Panc1 (cell line): Measurements from ENCODE around the gene ERMP1.

Source experiments
- POLR2AphosphoS5 ChIP-seq: IDR thresholded peaks from 2 replicates; pipeline ENCODE4 v1.6.1; 2012; ENCODE audit warnings: mild to moderate bottlenecking, low read depth, low read length, moderate library complexity
- SIN3A ChIP-seq: IDR thresholded peaks from 2 replicates; pipeline ENCODE4 v1.6.1; 2012; ENCODE audit warnings: low read depth, mild to moderate bottlenecking, low read length, moderate library complexity, borderline replicate concordance; ENCODE audit not compliant: insufficient read depth
- TCF7L2 ChIP-seq: IDR thresholded peaks from 2 replicates; pipeline ENCODE4 v1.6.1; 2011; ENCODE audit warnings: mild to moderate bottlenecking, low read depth, low read length, inconsistent platforms
- TF ChIP-seq, protein P1 (sequence below): fragments of 450-650 bp; IDR thresholded peaks from 2 replicates; pipeline ENCODE4 v1.5.1; 2017; ENCODE audit warnings: mild to moderate bottlenecking
- TF ChIP-seq, protein P2 (sequence below), 2 experiments: IDR thresholded peaks; 2 replicates each; pipeline ENCODE4 v1.6.1; 2011 to 2012; ENCODE audit warnings: low read depth in 2 of 2, control low read depth in 1 of 2, low read length in 1 of 2, mild to moderate bottlenecking in 1 of 2, moderate library complexity in 1 of 2; ENCODE audit not compliant: insufficient read depth in 1 of 2

GRCh38 chr9:5784526-5785315 lies 48.2 kb downstream of the ERMP1 start:
- TF ChIP-seq, protein P1, sequence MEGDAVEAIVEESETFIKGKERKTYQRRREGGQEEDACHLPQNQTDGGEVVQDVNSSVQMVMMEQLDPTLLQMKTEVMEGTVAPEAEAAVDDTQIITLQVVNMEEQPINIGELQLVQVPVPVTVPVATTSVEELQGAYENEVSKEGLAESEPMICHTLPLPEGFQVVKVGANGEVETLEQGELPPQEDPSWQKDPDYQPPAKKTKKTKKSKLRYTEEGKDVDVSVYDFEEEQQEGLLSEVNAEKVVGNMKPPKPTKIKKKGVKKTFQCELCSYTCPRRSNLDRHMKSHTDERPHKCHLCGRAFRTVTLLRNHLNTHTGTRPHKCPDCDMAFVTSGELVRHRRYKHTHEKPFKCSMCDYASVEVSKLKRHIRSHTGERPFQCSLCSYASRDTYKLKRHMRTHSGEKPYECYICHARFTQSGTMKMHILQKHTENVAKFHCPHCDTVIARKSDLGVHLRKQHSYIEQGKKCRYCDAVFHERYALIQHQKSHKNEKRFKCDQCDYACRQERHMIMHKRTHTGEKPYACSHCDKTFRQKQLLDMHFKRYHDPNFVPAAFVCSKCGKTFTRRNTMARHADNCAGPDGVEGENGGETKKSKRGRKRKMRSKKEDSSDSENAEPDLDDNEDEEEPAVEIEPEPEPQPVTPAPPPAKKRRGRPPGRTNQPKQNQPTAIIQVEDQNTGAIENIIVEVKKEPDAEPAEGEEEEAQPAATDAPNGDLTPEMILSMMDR = no peak
- TF ChIP-seq POLR2AphosphoS5 (no peak), SIN3A (no peak), TCF7L2 (no peak)
- TF ChIP-seq, protein P2, sequence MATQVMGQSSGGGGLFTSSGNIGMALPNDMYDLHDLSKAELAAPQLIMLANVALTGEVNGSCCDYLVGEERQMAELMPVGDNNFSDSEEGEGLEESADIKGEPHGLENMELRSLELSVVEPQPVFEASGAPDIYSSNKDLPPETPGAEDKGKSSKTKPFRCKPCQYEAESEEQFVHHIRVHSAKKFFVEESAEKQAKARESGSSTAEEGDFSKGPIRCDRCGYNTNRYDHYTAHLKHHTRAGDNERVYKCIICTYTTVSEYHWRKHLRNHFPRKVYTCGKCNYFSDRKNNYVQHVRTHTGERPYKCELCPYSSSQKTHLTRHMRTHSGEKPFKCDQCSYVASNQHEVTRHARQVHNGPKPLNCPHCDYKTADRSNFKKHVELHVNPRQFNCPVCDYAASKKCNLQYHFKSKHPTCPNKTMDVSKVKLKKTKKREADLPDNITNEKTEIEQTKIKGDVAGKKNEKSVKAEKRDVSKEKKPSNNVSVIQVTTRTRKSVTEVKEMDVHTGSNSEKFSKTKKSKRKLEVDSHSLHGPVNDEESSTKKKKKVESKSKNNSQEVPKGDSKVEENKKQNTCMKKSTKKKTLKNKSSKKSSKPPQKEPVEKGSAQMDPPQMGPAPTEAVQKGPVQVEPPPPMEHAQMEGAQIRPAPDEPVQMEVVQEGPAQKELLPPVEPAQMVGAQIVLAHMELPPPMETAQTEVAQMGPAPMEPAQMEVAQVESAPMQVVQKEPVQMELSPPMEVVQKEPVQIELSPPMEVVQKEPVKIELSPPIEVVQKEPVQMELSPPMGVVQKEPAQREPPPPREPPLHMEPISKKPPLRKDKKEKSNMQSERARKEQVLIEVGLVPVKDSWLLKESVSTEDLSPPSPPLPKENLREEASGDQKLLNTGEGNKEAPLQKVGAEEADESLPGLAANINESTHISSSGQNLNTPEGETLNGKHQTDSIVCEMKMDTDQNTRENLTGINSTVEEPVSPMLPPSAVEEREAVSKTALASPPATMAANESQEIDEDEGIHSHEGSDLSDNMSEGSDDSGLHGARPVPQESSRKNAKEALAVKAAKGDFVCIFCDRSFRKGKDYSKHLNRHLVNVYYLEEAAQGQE (IDR thresholded peaks at IDR 0.05; ENCODE audit: insufficient read depth in 1 of 2, low read depth in 2 of 2, low read length in 1 of 2) = no peak
